Activated CD4-positive, alpha-beta T cell treated with anti-CD3 and anti-CD28 coated beads, Interleukin-10, Interleukin-2, amounts not matched to agents 100 ng/mL and 50 ng/mL, durations not matched to agents 16 hours and 8 hours (primary cell): ENCODE measurements around the gene NFATC1.

ENCODE experiments used
- DNase-seq: peaks from one replicate; pipeline ENCODE4 v3.0.0-alpha.2; 2020

The NFATC1 gene

DNA sequence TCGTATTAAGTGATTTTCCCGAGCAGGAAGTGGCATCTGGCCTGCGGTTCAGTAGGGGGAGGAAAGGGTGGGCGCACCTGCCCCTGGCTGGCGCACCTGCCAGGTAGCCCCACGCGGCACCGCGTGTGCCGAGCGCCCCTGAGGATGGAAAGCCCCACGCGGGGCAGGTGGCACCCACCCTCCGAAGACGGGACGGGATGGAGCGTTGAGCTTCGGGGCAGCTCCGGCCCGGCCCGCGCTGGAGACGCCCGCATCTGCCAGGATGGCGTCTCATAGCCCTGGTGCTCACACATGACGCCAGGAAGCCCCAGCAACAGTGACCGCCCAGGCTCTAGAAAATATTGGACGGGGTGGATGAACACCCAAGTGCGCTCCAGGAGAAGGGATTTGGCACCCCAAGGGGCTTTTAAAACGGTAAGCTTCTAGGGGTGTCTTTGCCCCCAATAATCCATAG is 2.5 kb upstream of the NFATC1 start:
- DNase-seq, result no peak

DNA sequence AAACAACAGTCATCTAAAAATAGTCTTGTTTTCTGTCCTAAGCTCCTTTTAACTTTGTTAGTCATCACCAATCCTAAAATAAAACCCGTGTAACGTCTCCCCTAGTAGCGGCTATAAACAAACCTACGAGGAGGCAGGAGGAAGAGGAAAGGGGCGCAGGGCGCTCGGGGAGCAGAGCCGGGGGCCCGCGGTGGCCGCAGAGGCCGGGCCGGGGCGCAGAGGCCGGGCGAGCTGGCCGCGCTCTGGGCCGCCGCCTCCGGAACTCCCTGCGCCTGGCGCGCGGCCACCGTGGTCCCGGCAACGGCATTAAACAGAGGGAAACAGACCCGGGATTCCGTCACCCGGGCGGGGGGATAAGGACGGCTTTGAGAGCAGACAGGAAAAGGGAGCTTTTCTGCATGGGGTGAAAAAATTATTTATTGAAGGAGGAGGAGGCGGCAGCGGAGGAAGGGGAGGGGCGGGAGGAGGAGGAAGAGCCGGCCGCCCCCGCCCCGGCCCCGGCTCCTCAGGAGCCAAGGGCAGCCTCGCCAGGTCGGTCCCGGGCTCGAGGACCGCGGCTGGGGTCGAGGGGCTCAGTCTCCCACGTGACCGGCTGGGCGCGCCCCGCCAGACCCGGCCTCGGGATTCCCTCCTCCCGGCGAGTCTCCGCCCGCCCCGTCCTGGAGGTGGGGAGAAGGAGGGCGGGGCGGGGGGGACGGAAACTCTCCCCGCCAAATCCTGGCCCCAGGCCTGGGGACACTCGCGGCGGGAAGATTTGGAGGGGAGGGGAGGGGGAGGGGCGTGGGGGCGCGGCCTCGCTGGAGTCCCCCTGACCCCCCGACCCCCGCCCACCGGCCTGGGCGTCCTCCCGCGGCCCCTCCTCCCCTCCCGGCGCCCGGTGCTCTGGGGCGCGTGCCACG is 1.8 kb upstream of the NFATC1 start:
- no peak for DNase-seq

DNA sequence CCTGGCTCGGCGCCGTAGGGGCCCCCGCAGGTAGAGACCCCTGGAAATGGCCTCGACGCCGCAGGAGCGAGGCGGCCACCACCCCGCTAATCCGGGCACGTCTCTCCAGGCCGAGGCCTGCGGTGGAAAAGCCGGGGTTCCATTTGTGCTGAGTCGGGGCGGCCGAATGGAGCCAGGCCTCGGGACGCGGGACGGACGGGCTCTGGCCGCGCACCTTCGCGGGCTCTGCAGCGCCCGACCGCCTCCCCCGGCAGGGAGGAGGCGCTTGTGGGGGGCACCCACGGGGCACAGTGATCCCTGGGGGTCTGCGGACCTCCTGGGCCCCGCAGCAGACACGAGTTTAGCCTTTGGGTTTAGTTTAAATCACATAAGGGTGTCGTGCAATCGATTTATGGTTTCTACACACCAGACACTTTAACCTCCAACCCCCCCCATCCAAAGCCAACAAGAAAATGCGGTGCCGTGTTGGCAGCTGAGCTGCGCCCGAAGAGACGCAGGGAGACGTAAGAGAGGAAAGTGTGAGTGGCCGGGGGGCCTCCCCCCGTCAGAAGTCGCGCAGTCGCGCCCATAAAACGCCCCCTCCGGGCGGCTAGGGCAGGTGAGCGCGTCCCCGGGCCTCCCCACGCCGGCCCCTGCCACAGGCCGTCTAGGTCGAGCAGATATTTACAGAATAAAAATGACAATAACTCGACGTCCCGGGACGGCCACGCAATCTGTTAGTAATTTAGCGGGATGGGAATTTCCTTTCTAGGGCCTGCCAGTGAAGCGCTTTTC is 1.0 kb upstream of the NFATC1 start:
- DNase-seq, result peak; percentile 49

DNA sequence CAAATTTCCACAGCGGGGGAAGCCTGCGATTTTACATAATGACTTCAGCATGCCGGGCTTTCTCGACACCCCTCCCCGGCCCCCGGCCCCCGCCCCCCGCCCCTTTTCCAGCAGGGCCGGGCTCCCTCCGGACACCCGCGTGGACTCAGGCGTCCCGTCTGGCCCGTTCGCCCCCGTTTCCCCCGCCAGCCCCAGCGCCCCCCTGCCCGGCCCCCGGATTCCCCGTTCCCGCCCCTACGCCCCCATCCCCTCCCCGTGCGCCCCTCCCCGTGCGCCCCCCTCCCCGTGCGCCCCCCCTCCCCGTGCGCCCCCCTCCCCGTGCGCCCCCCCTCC is 456 bp upstream of the NFATC1 start:
- DNase-seq, result no peak

GRCh38 chr18:79396431-79397246 is 909 bp downstream of the NFATC1 start:
- DNase-seq, result peak; percentile 64

- no peak for DNase-seq
These were observed 1.6 kb downstream of the NFATC1 start for GRCh38 chr18:79397247-79397829.

DNA sequence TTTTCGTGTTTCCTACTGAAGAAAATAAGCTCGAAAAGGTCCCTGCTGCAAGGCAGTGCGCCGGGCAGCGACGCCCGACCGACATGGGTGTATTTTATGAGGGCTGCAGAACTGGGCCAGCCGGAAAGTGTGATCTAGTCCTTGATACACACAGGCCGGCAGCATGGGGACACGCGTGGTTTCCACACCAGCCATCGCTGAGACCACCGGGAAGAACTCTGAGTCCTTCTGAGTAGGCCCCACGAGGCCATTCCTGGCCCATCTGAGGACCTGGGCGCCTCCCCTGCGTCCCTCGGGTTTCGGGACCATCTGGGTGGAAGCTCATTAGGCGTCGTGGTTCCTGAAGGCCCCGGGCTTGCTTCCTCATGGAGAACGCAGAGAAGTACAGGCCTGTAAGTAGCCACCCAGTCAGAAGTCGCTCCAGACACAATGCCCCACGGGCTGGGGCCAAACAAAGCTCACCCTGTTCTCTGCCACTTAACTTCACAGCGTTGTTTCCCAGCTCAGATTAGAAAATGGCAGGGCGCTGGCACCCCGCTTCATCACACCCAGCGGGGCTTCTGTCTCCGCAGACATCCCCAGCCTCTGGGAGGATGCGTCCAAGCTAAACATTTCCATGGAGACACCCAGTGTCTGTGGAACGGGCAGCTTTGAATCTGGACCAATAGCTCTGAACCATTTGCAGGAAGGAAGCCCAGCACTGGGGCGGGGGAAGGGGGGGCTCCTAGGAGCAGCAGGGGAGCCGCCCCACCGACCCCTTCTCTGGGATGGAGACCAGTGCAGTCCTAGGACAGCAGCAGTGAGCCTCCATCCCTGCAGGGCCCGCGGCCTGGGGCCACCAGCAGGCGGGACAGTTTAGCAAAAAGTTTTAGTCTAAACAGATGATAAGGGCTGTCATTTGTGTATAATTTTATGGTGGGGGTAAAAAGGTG is 2.4 kb downstream of the NFATC1 start:
- DNase-seq, result no peak

DNA sequence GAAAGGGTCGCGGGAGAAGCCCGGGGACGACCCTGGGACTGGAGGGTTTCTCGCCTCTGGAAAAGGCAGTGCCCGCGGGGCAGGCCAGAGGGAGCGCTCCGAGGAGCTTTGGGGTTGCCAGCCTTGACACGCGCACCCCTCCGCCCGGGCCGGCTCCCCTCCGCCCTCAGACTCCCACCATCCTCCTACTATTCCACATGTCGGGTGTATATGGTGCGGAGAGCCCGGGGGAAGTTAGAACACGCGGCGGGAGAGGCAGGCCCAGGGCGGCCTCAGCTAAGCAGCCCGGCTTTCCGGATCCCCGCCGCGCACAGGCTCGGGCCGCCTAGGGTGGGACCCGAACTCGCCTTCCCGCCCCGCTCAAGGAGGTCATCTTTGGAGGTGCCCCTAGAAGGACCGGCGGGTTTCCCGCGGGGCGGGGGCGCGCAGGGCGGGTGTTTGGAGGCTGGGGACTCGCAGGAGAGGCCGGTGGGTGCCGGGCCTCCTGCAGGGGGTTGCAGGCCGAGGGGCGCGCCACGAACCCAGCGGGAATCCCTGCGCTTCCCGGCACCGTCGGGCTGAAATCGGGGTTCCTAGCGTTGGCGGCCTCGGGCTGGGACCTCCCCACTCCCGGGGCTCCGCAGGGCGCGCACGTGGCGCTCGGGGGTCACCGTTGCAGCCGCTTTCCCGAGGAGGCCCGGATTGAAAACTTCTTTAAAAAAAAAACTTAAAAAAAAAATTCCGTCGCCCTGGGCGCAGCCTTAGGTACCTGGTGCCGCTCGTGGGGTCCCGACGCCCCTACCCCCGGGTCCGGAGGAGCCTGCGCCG is 3.7 kb downstream of the NFATC1 start:
- peak; percentile 47 for DNase-seq

- DNase-seq, result peak; percentile 77
These were observed 4.4 kb downstream of the NFATC1 start for GRCh38 chr18:79400091-79400590.

GRCh38 chr18:79400591-79401381 is 5.1 kb downstream of the NFATC1 start:
- no peak for DNase-seq

DNA sequence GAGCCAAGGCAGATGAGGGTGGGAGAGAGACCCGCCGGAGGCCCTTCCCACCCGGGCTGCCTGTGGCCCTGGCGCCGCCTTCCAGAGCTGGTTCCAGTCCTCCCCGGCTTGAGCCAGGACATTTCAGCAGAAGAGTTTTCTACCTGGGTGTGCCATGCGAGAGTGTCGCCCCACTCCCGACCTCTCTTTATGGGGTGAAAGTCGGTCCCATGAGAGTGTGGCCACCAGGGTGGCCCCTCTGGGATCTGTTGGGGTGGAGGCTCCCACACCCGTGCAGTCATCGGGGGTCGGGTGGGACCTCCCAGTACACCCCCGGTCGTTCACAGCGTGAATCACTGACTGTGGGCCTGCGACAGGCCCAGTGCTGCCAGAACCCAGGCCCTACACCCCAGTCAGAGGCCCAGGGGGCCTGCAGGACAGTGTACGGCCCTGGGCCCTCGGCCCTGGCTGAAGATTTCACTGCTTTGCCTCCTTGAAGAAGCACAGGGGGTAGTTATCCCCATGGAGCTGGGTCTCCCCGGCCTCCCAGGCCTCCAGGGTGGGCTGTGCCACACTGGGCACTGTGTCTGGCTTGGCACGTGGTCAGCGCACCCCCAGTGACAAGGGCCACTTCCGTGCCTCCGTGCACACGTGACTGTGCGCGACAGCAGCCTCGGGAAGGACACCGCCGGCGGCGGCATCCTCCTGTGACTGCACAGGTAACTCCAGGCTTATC is 5.9 kb downstream of the NFATC1 start:
- no peak for DNase-seq

GRCh38 chr18:79402209-79402576 is 6.5 kb downstream of the NFATC1 start:
- DNase-seq, result no peak

DNA sequence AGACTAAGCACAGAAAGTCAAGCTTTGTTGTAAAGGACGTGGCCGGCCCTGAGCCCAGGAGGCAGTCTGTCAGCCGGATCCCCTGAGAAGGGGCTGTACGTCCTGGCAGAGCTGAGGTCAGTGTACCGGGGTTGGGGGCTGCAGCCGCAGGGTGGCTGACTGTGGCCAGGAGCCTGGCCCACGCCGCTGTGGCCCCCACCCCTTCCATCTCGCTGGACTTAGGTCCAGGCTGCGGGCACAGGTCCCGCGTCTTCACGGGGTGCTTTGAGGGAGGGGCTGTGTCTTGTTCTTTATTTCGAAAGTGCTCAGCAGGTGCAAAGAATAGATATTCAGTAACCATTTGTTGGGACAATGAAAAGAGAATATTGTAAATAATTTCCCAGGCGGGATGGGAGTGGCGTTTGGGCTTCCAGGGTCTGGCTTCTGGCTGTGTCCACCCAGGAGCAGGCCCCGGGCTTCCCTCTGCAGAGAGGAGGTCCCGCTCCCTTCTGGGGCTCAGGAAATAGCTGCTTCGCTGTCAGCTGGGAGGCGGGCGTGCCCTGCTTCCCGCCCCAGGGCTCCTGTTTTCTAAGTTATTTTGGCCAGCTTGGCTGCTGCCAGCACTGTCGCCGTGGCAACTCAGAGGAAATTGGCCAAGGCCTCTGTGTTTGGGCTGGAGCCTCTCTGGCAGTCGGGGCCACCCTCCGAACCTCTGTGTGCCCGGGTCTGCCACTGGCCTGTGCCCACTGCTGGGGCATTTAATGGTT is 7.4 kb downstream of the NFATC1 start:
- no peak for DNase-seq

GRCh38 chr18:79403723-79404566 is 8.2 kb downstream of the NFATC1 start:
- DNase-seq, result no peak

DNA sequence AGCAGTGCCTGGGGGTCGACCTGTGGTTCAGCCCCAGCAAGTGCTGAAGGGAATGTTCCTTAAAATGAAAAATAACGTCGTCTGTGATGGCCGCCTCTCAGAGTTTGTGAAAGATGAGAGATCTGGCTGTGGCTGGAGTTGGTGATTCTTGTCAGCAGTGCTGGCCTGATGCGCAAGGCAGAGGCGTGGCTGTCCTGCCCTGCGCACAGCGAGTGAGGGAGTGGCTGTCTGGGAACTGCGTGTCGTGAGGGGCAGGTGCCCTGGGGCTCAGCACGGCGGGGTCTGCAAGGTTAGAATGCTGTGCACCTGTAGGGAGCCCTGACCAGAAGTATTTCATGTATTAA is 8.8 kb downstream of the NFATC1 start:
- no peak for DNase-seq

DNA sequence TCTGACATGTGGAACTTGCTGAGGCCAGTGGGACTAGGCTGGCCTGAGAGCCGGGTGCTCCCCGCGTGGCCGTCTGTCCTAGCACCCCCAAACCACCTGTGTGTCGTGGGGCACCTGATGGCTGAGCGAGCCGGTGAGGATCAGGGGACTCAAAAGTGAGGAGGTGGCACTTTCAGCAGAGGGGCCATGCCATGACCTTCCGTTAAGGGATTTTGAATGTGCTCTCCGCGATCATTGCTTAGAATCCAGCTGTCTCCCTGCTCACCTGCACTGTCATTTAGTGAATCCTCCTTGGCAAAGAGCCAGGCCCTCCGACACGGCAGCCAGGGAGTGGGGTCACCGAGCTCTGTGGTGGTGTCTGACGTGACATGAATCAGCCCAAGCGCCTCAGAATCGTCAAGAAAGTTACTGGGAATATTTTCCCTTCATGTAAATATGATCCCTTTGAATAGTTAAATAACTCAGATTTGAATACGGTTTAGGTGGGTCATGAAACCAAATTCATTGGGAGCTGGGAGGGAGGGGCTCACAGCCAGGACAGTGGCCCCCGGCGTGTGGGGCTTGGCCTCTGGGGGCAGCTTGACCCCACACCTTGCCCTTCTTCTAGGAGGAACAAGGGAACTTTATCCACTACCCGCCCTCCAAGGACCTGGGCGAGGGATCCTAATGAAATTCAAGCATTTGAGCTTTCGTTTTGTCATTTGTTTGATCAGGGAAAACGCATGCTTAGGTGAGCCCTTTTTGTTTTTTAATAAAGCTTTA is 9.5 kb downstream of the NFATC1 start:
- peak; percentile 60 for DNase-seq
